GM10266 (cell line): ENCODE data around the gene INSL3.
"Not testable (repeated sequence)": the region's sequence is repeated elsewhere in the genome, so short reads cannot be mapped to it uniquely, and the experiment has no call there.

Experiments used
- DNase-seq: peaks from one replicate; pipeline ENCODE4 v3.0.0; 2012; ENCODE audit errors: extremely low spot score
- CTCF ChIP-seq: IDR thresholded peaks from 2 replicates; pipeline ENCODE4 v1.5.1; 2012; ENCODE audit warnings: mild to moderate bottlenecking, low read depth; ENCODE audit not compliant: control insufficient read depth, insufficient read depth; ENCODE audit errors: missing control alignments

INSL3 gene

GRCh38 chr19:17787274-17787913 lies 33.9 kb downstream of the INSL3 start:
- no peak for TF ChIP-seq CTCF
- DNase-seq, result no peak

- peak; percentile 86 for DNase-seq
- peak; percentile 78 for TF ChIP-seq CTCF
Observed at GRCh38 chr19:17784201-17785008, 36.9 kb downstream of the INSL3 start.

GRCh38 chr19:17783721-17784120 lies 37.6 kb downstream of the INSL3 start:
- not testable (repeated sequence) for DNase-seq

- TF ChIP-seq CTCF, result no peak
- no peak for DNase-seq
Observed at GRCh38 chr19:17780781-17781180, 40.5 kb downstream of the INSL3 start.

- no peak for DNase-seq
- no peak for TF ChIP-seq CTCF
Observed at GRCh38 chr19:17778968-17779929, 42.1 kb downstream of the INSL3 start.

GRCh38 chr19:17778251-17778967 lies 42.9 kb downstream of the INSL3 start:
- DNase-seq, result peak; percentile 56
- no peak for TF ChIP-seq CTCF

- not testable (repeated sequence) for DNase-seq
Observed at GRCh38 chr19:17777840-17778239, 43.5 kb downstream of the INSL3 start.
